OCI-LY3 (cell line): Measurements from ENCODE around the gene MYL12B.

Source experiments
- H2AFZ ChIP-seq: fragments of 200-600, 300-600 bp; shearing (Covaris generic); 2 replicates; pipeline ENCODE4 v1.6.0; 2014; ENCODE audit warnings: antibody characterized with exemption, low read depth, low read length
- H3K27ac ChIP-seq: fragments of 200-600, 300-600 bp; sonication (generic); 2 replicates; pipeline ENCODE4 v1.5.1; 2014; ENCODE audit warnings: mild to moderate bottlenecking, low read length, moderate library complexity, mixed read lengths
- H3K27me3 ChIP-seq: fragments of 200-600, 300-600 bp; sonication (generic); 2 replicates; pipeline ENCODE4 v1.6.1; 2014; ENCODE audit warnings: low read depth, low read length, mixed read lengths
- H3K36me3 ChIP-seq: fragments of 200-600, 300-600 bp; sonication (generic); replicated peaks from 2 replicates; pipeline ENCODE3; 2014; ENCODE audit warnings: low read depth, low read length, mixed read lengths
- H3K4me1 ChIP-seq: fragments of 300-600, 200-600 bp; sonication (generic); 2 replicates; pipeline ENCODE4 v1.6.1; 2014; ENCODE audit warnings: low read length, mixed read lengths
- H3K4me2 ChIP-seq: fragments of 200-600, 300-600 bp; sonication (generic); 2 replicates; pipeline ENCODE4 v1.6.1; 2014; ENCODE audit warnings: low read length, mixed read lengths
- H3K4me3 ChIP-seq: fragments of 300-600, 200-600 bp; sonication (generic); 2 replicates; pipeline ENCODE4 v1.5.1; 2014; ENCODE audit warnings: antibody characterized with exemption, mild to moderate bottlenecking, low read length, moderate library complexity
- H3K79me2 ChIP-seq: fragments of 300-600, 200-600 bp; shearing (Covaris generic); 2 replicates; pipeline ENCODE4 v1.6.1; 2014; ENCODE audit warnings: mild to moderate bottlenecking, low read length, mixed read lengths
- H3K9ac ChIP-seq: fragments of 300-600, 200-600 bp; shearing (Covaris generic); 2 replicates; pipeline ENCODE4 v1.6.0; 2014; ENCODE audit warnings: mild to moderate bottlenecking, low read length, moderate library complexity
- H3K9me3 ChIP-seq: fragments of 200-600, 300-600 bp; shearing (Covaris generic); 2 replicates; pipeline ENCODE4 v1.6.1; 2014; ENCODE audit warnings: low read length, mixed read lengths; ENCODE audit not compliant: insufficient read depth
- H4K20me1 ChIP-seq: fragments of 200-600, 300-600 bp; sonication (generic); 2 replicates; pipeline ENCODE4 v1.6.1; 2016; ENCODE audit warnings: low read length, mixed read lengths; ENCODE audit not compliant: insufficient read depth
- CTCF ChIP-seq: fragments of 200-600, 300-600 bp; sonication (generic); IDR thresholded peaks from 2 replicates; pipeline ENCODE4 v1.5.1; 2014; ENCODE audit warnings: antibody characterized with exemption, low read length, low read depth
- EZH2phosphoT487 ChIP-seq: fragments of 200-600 bp; shearing (Covaris generic); IDR thresholded peaks from 2 replicates; pipeline ENCODE4 v1.6.1; 2018; ENCODE audit warnings: antibody characterized with exemption, mixed run types, low read depth

Gene MYL12B

GRCh38 chr18:3304832-3305231 is 42.9 kb downstream of the MYL12B start:
- Histone ChIP-seq H3K27ac (no peak overlapping the region), H3K9ac (no peak overlapping the region), H4K20me1 (no peaks in the 10 kb centered on the region), H3K4me3 (no peak overlapping the region), H3K4me2 (no peak overlapping the region), H3K27me3 (no peaks in the 10 kb centered on the region), H2AFZ (no peak overlapping the region), H3K4me1 (peaks cover 3% of the 10 kb centered on the region; the same call in 1 of the 2 replicates), H3K9me3 (no peaks in the 10 kb centered on the region), H3K79me2 (no peaks in the 10 kb centered on the region), H3K36me3 (no peaks in the 10 kb centered on the region)
- TF ChIP-seq EZH2phosphoT487 = no peak
- no peak for TF ChIP-seq CTCF

GRCh38 chr18:3305354-3305762 is 43.4 kb downstream of the MYL12B start:
- Histone ChIP-seq H3K4me2 (no peak overlapping the region), H3K9me3 (no peaks in the 10 kb centered on the region), H3K27ac (no peak overlapping the region), H3K79me2 (no peaks in the 10 kb centered on the region), H3K9ac (no peak overlapping the region), H3K4me3 (no peak overlapping the region), H3K4me1 (peaks cover 3% of the 10 kb centered on the region; the same call in 1 of the 2 replicates), H2AFZ (no peak overlapping the region), H3K36me3 (no peaks in the 10 kb centered on the region), H4K20me1 (no peaks in the 10 kb centered on the region), H3K27me3 (no peaks in the 10 kb centered on the region)
- TF ChIP-seq EZH2phosphoT487 = no peak
- no peak for TF ChIP-seq CTCF

- no peak overlapping the region for H3K27ac ChIP-seq
- H3K4me3 ChIP-seq = no peak overlapping the region
- H3K27me3 ChIP-seq = no peaks in the 10 kb centered on the region
- H3K9me3 ChIP-seq = no peaks in the 10 kb centered on the region
- no peaks in the 10 kb centered on the region for H3K79me2 ChIP-seq
- no peak for TF ChIP-seq EZH2phosphoT487
- no peak for TF ChIP-seq CTCF
- no peak overlapping the region for H3K9ac ChIP-seq
- H3K4me2 ChIP-seq = no peak overlapping the region
- no peaks in the 10 kb centered on the region for H4K20me1 ChIP-seq
- H3K36me3 ChIP-seq = no peaks in the 10 kb centered on the region
- H2AFZ ChIP-seq = no peak overlapping the region
- H3K4me1 ChIP-seq = peaks cover 3% of the 10 kb centered on the region; the same call in 1 of the 2 replicates
Observed at GRCh38 chr18:3305933-3306332, 44.0 kb downstream of the MYL12B start.

GRCh38 chr18:3306391-3306790 is 44.5 kb downstream of the MYL12B start:
- Histone ChIP-seq H3K9me3 (no peaks in the 10 kb centered on the region), H3K9ac (no peak overlapping the region), H3K27ac (no peak overlapping the region), H3K4me1 (peaks cover 3% of the 10 kb centered on the region; the same call in 1 of the 2 replicates), H3K36me3 (no peaks in the 10 kb centered on the region), H3K4me3 (no peak overlapping the region), H3K4me2 (no peak overlapping the region), H2AFZ (no peak overlapping the region), H3K27me3 (no peaks in the 10 kb centered on the region), H4K20me1 (no peaks in the 10 kb centered on the region), H3K79me2 (no peaks in the 10 kb centered on the region)
- no peak for TF ChIP-seq CTCF
- TF ChIP-seq EZH2phosphoT487 = no peak
